GM12801 (cell line): ENCODE data around the gene MAEA.

Experiments used
- CTCF ChIP-seq: IDR thresholded peaks from one replicate; pipeline ENCODE4 v1.5.1; 2011; ENCODE audit warnings: control low read depth; ENCODE audit not compliant: insufficient read length; ENCODE audit errors: extremely low read depth

The MAEA gene

GRCh38 chr4:1310031-1310795, 20.5 kb downstream of the MAEA start:
- no peak for TF ChIP-seq CTCF

GRCh38 chr4:1310796-1311631, 21.3 kb downstream of the MAEA start:
- TF ChIP-seq CTCF: no peak

- TF ChIP-seq CTCF: no peak
These were observed 23.3 kb downstream of the MAEA start for GRCh38 chr4:1312821-1313640.

- no peak for TF ChIP-seq CTCF
These were observed 25.6 kb downstream of the MAEA start for GRCh38 chr4:1315306-1315705.

GRCh38 chr4:1315836-1316536, 26.3 kb downstream of the MAEA start:
- no peak for TF ChIP-seq CTCF

GRCh38 chr4:1316537-1317168, 27.0 kb downstream of the MAEA start:
- TF ChIP-seq CTCF: no peak
